DND-41 (cell line): ENCODE measurements around the gene CACHD1.

Experiments used
- ATAC-seq: fragments of 200-7000 bp; cut with Tn5 transposase; 3 replicates; pipeline ENCODE4 v1.9.1; 2021; ENCODE audit warnings: low read depth; ENCODE audit not compliant: insufficient read depth
- DNase-seq: peaks from one replicate; pipeline ENCODE4 v3.0.0-alpha.2; 2020
- H2AFZ ChIP-seq: 2 replicates; pipeline ENCODE4 v1.6.0; 2012; ENCODE audit warnings: low read depth, low read length
- H3K27ac ChIP-seq: 2 replicates; pipeline ENCODE4 v1.5.1; 2012; ENCODE audit warnings: low read length, inconsistent platforms
- H3K27me3 ChIP-seq: fragments of 200-600 bp; sonication (generic); 2 replicates; pipeline ENCODE4 v1.6.0; 2012; ENCODE audit warnings: low read length, mild to moderate bottlenecking, inconsistent platforms; ENCODE audit not compliant: insufficient read depth, poor library complexity
- H3K36me3 ChIP-seq: 2 replicates; pipeline ENCODE4 v1.5.1; 2012; ENCODE audit warnings: low read length, inconsistent platforms; ENCODE audit not compliant: insufficient read depth
- H3K4me1 ChIP-seq: 2 replicates; pipeline ENCODE4 v1.5.1; 2012; ENCODE audit warnings: mild to moderate bottlenecking, low read length; ENCODE audit not compliant: insufficient read depth
- H3K4me2 ChIP-seq: 2 replicates; pipeline ENCODE4 v1.6.0; 2012; ENCODE audit warnings: mild to moderate bottlenecking, moderate library complexity, low read length, inconsistent platforms; ENCODE audit not compliant: insufficient read depth
- H3K4me3 ChIP-seq, 2 experiments: fragments of 200-600 bp in 1 of 2; shearing (Covaris generic) in 1 of 2; 2 replicates each; pipeline ENCODE4 v1.5.1; 2012 to 2016; ENCODE audit warnings: inconsistent platforms in 2 of 2, low read length in 2 of 2, mild to moderate bottlenecking in 2 of 2, low read depth in 1 of 2, moderate library complexity in 1 of 2
- H3K79me2 ChIP-seq: 2 replicates; pipeline ENCODE4 v1.6.0; 2012; ENCODE audit warnings: low read length, inconsistent platforms; ENCODE audit not compliant: insufficient read depth
- H3K9ac ChIP-seq: 2 replicates; pipeline ENCODE4 v1.6.0; 2012; ENCODE audit warnings: low read depth, mild to moderate bottlenecking, inconsistent platforms, low read length, moderate library complexity
- H3K9me3 ChIP-seq: 2 replicates; pipeline ENCODE4 v1.5.1; 2012; ENCODE audit warnings: low read length, moderate library complexity, mild to moderate bottlenecking, inconsistent platforms; ENCODE audit not compliant: insufficient read depth, severe bottlenecking
- H4K20me1 ChIP-seq: 2 replicates; pipeline ENCODE4 v1.6.0; 2012; ENCODE audit warnings: low read length; ENCODE audit not compliant: insufficient read depth
- EZH2 ChIP-seq: IDR thresholded peaks from 3 replicates; pipeline ENCODE4 v1.6.1; 2012; ENCODE audit warnings: borderline replicate concordance, low read depth, mild to moderate bottlenecking, moderate library complexity, low read length, inconsistent platforms; ENCODE audit not compliant: severe bottlenecking
- TF ChIP-seq, protein P1 (sequence below): IDR thresholded peaks from 2 replicates; pipeline ENCODE4 v1.5.1; 2012; ENCODE audit warnings: borderline replicate concordance, low read length, moderate library complexity, mild to moderate bottlenecking; ENCODE audit not compliant: poor library complexity, severe bottlenecking; ENCODE audit errors: extremely low read depth

The CACHD1 gene

GRCh38 chr1:64653466-64653865, 183.5 kb downstream of the CACHD1 start:
- no peak overlapping the region for H3K4me3 ChIP-seq
- H3K4me1 ChIP-seq = no peaks in the 10 kb centered on the region
- H3K9ac ChIP-seq = no peak overlapping the region
- H3K27me3 ChIP-seq = no peaks in the 10 kb centered on the region
- no peak overlapping the region for H3K27ac ChIP-seq
- DNase-seq = no peak
- no peak overlapping the region for H2AFZ ChIP-seq
- no peak for ATAC-seq
- no peaks in the 10 kb centered on the region for H3K9me3 ChIP-seq
- TF ChIP-seq, protein P1, sequence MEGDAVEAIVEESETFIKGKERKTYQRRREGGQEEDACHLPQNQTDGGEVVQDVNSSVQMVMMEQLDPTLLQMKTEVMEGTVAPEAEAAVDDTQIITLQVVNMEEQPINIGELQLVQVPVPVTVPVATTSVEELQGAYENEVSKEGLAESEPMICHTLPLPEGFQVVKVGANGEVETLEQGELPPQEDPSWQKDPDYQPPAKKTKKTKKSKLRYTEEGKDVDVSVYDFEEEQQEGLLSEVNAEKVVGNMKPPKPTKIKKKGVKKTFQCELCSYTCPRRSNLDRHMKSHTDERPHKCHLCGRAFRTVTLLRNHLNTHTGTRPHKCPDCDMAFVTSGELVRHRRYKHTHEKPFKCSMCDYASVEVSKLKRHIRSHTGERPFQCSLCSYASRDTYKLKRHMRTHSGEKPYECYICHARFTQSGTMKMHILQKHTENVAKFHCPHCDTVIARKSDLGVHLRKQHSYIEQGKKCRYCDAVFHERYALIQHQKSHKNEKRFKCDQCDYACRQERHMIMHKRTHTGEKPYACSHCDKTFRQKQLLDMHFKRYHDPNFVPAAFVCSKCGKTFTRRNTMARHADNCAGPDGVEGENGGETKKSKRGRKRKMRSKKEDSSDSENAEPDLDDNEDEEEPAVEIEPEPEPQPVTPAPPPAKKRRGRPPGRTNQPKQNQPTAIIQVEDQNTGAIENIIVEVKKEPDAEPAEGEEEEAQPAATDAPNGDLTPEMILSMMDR = no peak
- TF ChIP-seq EZH2 = no peak
- no peaks in the 10 kb centered on the region for H3K36me3 ChIP-seq
- H4K20me1 ChIP-seq = no peaks in the 10 kb centered on the region
- no peak overlapping the region for H3K4me2 ChIP-seq
- H3K79me2 ChIP-seq = no peaks in the 10 kb centered on the region

DNA sequence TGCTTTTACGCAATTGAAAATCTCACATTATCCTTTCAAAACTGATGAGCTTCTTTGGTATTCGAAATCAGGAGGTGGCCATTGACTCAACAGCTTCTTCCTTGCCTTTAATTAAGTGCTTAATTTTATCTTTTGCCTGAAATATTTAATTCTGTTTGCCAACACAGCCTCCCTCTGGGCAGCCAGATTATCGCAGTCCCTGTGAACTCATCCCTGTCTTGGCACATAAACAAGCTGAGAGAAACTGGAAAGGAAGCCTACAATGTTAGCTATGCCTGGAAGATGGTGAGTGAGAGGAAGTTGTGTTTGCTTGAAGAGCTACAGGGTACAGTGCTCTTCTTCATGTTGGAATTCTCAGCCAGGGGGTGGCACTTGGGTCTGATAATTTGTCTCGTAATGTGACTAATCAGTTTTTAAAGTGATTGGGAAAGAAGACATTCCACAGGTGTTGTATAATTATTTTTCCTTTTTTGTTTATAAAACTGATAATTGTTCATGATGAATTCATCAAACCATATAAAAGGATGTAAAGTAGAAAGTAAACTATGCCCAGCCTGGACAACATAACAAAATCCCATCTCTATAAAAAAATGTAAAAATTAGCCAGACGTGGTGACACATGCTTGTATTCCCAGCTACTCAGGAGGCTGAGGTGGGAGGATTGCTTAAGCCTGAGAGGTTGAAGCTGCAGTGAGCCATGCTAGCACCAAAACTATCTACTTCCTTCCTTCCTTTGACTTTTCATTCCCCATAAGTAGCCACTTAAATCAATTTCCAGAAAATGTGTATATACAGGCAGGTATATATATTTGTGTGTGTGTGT, 184.8 kb downstream of the CACHD1 start:
- H2AFZ ChIP-seq = no peak overlapping the region
- no peak for DNase-seq
- TF ChIP-seq, protein P1 = no peak
- TF ChIP-seq EZH2 = no peak
- H3K4me1 ChIP-seq = no peaks in the 10 kb centered on the region
- no peak overlapping the region for H3K4me2 ChIP-seq
- no peak overlapping the region for H3K9ac ChIP-seq
- no peaks in the 10 kb centered on the region for H3K27me3 ChIP-seq
- no peaks in the 10 kb centered on the region for H4K20me1 ChIP-seq
- no peaks in the 10 kb centered on the region for H3K9me3 ChIP-seq
- no peak overlapping the region for H3K27ac ChIP-seq
- H3K4me3 ChIP-seq = no peak overlapping the region
- no peak for ATAC-seq
- H3K79me2 ChIP-seq = no peaks in the 10 kb centered on the region
- no peaks in the 10 kb centered on the region for H3K36me3 ChIP-seq

GRCh38 chr1:64655861-64656260, 185.9 kb downstream of the CACHD1 start:
- Histone ChIP-seq H2AFZ (no peak overlapping the region), H3K36me3 (no peaks in the 10 kb centered on the region), H3K4me1 (no peaks in the 10 kb centered on the region), H3K79me2 (no peaks in the 10 kb centered on the region), H4K20me1 (no peaks in the 10 kb centered on the region), H3K4me3 (no peak overlapping the region), H3K27ac (no peak overlapping the region), H3K9ac (no peak overlapping the region), H3K9me3 (no peaks in the 10 kb centered on the region), H3K27me3 (no peaks in the 10 kb centered on the region), H3K4me2 (no peak overlapping the region)
- no peak for TF ChIP-seq EZH2
- TF ChIP-seq, protein P1 = no peak
- DNase-seq (no peak), ATAC-seq (no peak)
